ENCODE data around the gene TMEM115. TPM values are rescaled to one million over a fixed set of nuclear protein-coding genes. Genes with fewer than 3 reads are reported as not detected.

The TMEM115 gene
- total RNA-seq = 18.7 TPM

GRCh38 chr3:50358911-50359759, at the start of gene TMEM115:
Gene TMEM115 (minus strand): TSS chr3:50359521. CDS start chr3:50359063, 458 bp downstream.
- DNase-seq (ENCODE audit: low spot score) = peak; percentile 98
- ATAC-seq = peak; percentile 93

- DNase-seq (ENCODE audit: low spot score) = no peak
- ATAC-seq = no peak
Measured at GRCh38 chr3:50408443-50408944, 49.2 kb upstream of the TMEM115 start.

- no peak for ATAC-seq
- no peak for DNase-seq (ENCODE audit: low spot score)
Measured at GRCh38 chr3:50406487-50406886, 47.2 kb upstream of the TMEM115 start.

- DNase-seq (ENCODE audit: low spot score) (no peak), ATAC-seq (peak; percentile 50)
Measured at GRCh38 chr3:50405249-50405648, 45.9 kb upstream of the TMEM115 start.

GRCh38 chr3:50401978-50402595, 42.8 kb upstream of the TMEM115 start:
- ATAC-seq (no peak), DNase-seq (ENCODE audit: low spot score) (no peak)

GRCh38 chr3:50396502-50396901, 37.2 kb upstream of the TMEM115 start:
- ATAC-seq (no peak), DNase-seq (ENCODE audit: low spot score) (no peak)

GRCh38 chr3:50395070-50395860, 35.9 kb upstream of the TMEM115 start:
- ATAC-seq (no peak), DNase-seq (ENCODE audit: low spot score) (no peak)

- ATAC-seq = no peak
- no peak for DNase-seq (ENCODE audit: low spot score)
Measured at GRCh38 chr3:50393061-50393460, 33.7 kb upstream of the TMEM115 start.

GRCh38 chr3:50392101-50392715, 32.9 kb upstream of the TMEM115 start:
- ATAC-seq (no peak), DNase-seq (ENCODE audit: low spot score) (no peak)

GRCh38 chr3:50390508-50391224, 31.3 kb upstream of the TMEM115 start:
- ATAC-seq (peak; percentile 78), DNase-seq (ENCODE audit: low spot score) (peak; percentile 68)

GRCh38 chr3:50389414-50389767, 30.1 kb upstream of the TMEM115 start:
- no peak for DNase-seq (ENCODE audit: low spot score)
- no peak for ATAC-seq

GRCh38 chr3:50388720-50389413, 29.5 kb upstream of the TMEM115 start:
- ATAC-seq (no peak), DNase-seq (ENCODE audit: low spot score) (no peak)

GRCh38 chr3:50388016-50388719, 28.8 kb upstream of the TMEM115 start:
- no peak for DNase-seq (ENCODE audit: low spot score)

GRCh38 chr3:50385754-50386153, 26.4 kb upstream of the TMEM115 start:
- DNase-seq (ENCODE audit: low spot score) = no peak
- no peak for ATAC-seq

More at GRCh38 chr3:50388016-50388719, 28.8 kb upstream of the TMEM115 start:
- ATAC-seq = no peak

GRCh38 chr3:50383750-50384149, 24.4 kb upstream of the TMEM115 start:
- no peak for ATAC-seq
- DNase-seq (ENCODE audit: low spot score) = no peak

GRCh38 chr3:50382722-50383121, 23.4 kb upstream of the TMEM115 start:
- DNase-seq (ENCODE audit: low spot score) (no peak), ATAC-seq (no peak)

- no peak for ATAC-seq
- no peak for DNase-seq (ENCODE audit: low spot score)
Measured at GRCh38 chr3:50381383-50381782, 22.1 kb upstream of the TMEM115 start.

- DNase-seq (ENCODE audit: low spot score) = no peak
- ATAC-seq = no peak
Measured at GRCh38 chr3:50380405-50381085, 21.2 kb upstream of the TMEM115 start.

All from left lobe of liver (tissue), 2 donors.